ENCODE data around the gene PAX4.

PAX4 gene

GRCh38 chr7:127618042-127618441, at the start of gene PAX4:
TSS of gene PAX4 (minus strand) at chr7:127618142. CDS start at chr7:127615928, 2,214 bp downstream.
- DNase-seq = no peak

GRCh38 chr7:127667017-127667670, 49.2 kb upstream of the PAX4 start:
- no peak for DNase-seq

- no peak for DNase-seq
Measured at GRCh38 chr7:127666602-127667001, 48.7 kb upstream of the PAX4 start.

- peak; percentile 10 to 47 for DNase-seq
Measured at GRCh38 chr7:127665922-127666321, 48.0 kb upstream of the PAX4 start.

- DNase-seq = no peak
Measured at GRCh38 chr7:127658970-127659630, 41.2 kb upstream of the PAX4 start.

- DNase-seq = no peak
Measured at GRCh38 chr7:127657500-127657899, 39.6 kb upstream of the PAX4 start.

- DNase-seq = no peak
Measured at GRCh38 chr7:127655720-127656119, 37.8 kb upstream of the PAX4 start.

- DNase-seq = no peak
Measured at GRCh38 chr7:127654404-127655394, 36.8 kb upstream of the PAX4 start.

GRCh38 chr7:127653396-127653795, 35.5 kb upstream of the PAX4 start:
- no peak for DNase-seq

- DNase-seq = peak; percentile 38 to 47
Measured at GRCh38 chr7:127652333-127653248, 34.6 kb upstream of the PAX4 start.

- peak; percentile 99 to 100 for DNase-seq
Measured at GRCh38 chr7:127651556-127652332, 33.8 kb upstream of the PAX4 start, which contains the start of gene SND1. TSS of gene SND1 (plus strand) at chr7:127652194. CDS start at chr7:127652374, 180 bp downstream.

- DNase-seq = peak; percentile 33 to 50
Measured at GRCh38 chr7:127650847-127651555, 33.1 kb upstream of the PAX4 start.

GRCh38 chr7:127648986-127649385, 31.0 kb upstream of the PAX4 start:
- no peak for DNase-seq

GRCh38 chr7:127647636-127648035, 29.7 kb upstream of the PAX4 start:
- DNase-seq = no peak

- DNase-seq = no peak
Measured at GRCh38 chr7:127644484-127644883, 26.5 kb upstream of the PAX4 start.

- DNase-seq = no peak
Measured at GRCh38 chr7:127638197-127638596, 20.3 kb upstream of the PAX4 start.

GRCh38 chr7:127635659-127636285, 17.8 kb upstream of the PAX4 start:
- no peak for DNase-seq

- DNase-seq = no peak
Measured at GRCh38 chr7:127632276-127632910, 14.5 kb upstream of the PAX4 start.

- peak; percentile 1 to 45 for DNase-seq
Measured at GRCh38 chr7:127629268-127629854, 11.4 kb upstream of the PAX4 start.
